D721Med (cell line): ENCODE measurements around the gene NEK7.
A peak's percentile ranks its signal among the peaks of the same experiment; 100 is the strongest.

Experiments used
- DNase-seq: peaks from one replicate; pipeline ENCODE4 v3.0.0; 2011; ENCODE audit warnings: low spot score; ENCODE audit not compliant: insufficient read length
- FAIRE-seq: peaks from 2 replicates; lab custom pipeline; 2011; peaks lifted over from hg19 to GRCh38; lab: Jason Lieb, UNC
- CTCF ChIP-seq: IDR thresholded peaks from 2 replicates; pipeline ENCODE4 v1.5.1; 2012; ENCODE audit warnings: mild to moderate bottlenecking, control low read depth; ENCODE audit not compliant: insufficient read depth; ENCODE audit errors: missing control alignments

NEK7 gene

DNA sequence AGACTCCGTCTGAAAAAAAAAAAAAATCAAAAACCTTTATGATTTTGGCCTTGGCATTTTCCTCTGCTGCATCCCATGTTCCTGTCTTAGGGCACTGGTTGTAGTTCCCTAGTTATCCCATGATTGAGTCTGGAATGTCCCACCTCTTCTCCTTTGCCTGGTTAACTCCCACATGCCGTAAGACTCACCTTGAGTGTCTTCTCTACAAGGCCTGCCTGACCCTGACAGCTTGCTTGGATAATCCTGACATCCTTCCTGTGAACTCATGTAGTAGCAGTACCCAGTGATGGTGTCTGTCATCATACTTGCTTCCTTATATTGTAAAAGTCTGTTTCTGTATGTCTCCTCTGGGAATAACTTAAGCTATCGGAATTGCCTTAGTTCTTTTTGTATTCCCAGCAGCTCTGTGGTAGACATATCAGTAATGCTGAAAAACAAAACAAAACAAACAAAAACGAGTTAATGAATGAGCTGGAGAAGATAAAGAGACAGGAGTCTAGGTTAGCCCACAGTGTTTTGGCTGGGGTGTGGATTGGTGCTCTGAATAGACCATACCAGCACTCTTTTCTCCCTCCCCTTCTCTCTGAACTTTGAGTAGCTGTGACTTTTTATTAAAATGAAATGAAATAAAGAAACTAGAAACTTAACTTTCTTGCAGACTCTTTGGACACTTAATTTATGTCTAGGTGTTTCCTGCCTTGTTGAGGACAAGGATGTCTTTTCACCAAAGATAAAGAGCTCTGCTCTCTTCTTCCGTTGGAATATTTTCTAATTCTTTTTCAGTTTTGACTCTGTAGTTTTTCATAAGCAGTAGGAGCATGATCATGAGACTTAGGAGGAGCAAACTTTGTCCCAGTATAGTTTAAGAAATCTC lies 15.1 kb downstream of the NEK7 start:
- no peak for FAIRE-seq
- DNase-seq: no peak
- TF ChIP-seq CTCF: no peak

- TF ChIP-seq CTCF: no peak
- DNase-seq (no peak), FAIRE-seq (no peak)
Observed at GRCh38 chr1:198173832-198174231, 17.0 kb downstream of the NEK7 start.

GRCh38 chr1:198174297-198174696 lies 17.5 kb downstream of the NEK7 start:
- DNase-seq: no peak
- TF ChIP-seq CTCF: no peak
- peak; percentile 85 for FAIRE-seq

- FAIRE-seq (peak; percentile 93), DNase-seq (no peak)
- TF ChIP-seq CTCF: no peak
Observed at GRCh38 chr1:198175423-198176170, 18.8 kb downstream of the NEK7 start.

DNA sequence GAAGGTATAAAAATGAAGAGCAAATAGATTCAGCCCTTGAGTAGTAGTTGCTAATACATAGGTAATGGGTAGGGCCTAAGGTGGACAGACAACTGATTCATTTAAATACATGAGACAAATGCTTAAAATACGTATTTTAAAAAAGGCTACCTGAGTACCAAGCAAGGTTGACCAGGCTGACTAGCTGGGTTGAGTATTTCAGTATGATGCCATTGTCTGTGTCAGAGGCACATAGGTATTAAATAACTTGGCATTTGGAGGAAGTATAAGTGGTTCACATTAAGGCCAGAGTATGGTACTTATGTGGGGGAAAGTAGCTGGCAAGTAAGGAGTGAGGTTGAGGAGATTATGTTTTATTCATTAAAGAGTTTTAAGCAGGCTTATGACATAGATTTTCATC lies 19.4 kb downstream of the NEK7 start:
- no peak for TF ChIP-seq CTCF
- no peak for DNase-seq

DNA sequence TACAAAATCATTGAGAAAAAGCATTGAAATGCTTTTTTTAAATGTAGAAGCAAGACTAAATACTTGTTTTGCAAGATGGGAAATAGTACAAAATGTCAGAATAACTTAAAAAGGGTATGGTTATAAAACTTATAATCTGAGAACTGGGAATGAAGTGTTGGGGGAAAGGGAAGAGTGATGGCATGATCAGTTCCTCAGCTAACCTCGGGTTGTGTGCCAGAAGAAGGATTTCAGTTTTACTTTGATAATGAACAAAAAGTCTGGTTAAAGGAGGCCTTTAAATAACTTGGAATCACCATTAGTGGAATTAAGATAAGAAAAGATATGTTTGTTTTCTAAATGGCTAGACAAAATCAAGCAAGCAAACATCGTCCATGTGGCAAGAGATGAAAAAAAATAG lies 20.7 kb downstream of the NEK7 start:
- TF ChIP-seq CTCF: no peak
- no peak for FAIRE-seq
- DNase-seq: no peak

More for the DNA sequence above, 19.4 kb downstream of the NEK7 start:
- FAIRE-seq: no peak
